DMS153 (cell line): Measurements from ENCODE around the gene LIN28B.
"Not testable (repeated sequence)": the region's sequence is repeated elsewhere in the genome, so short reads cannot be mapped to it uniquely, and the experiment has no call there.

Experiments
- DNase-seq: peaks from one replicate; lab custom pipeline; 2025; lab: John Stamatoyannopoulos, UW

LIN28B gene

DNA sequence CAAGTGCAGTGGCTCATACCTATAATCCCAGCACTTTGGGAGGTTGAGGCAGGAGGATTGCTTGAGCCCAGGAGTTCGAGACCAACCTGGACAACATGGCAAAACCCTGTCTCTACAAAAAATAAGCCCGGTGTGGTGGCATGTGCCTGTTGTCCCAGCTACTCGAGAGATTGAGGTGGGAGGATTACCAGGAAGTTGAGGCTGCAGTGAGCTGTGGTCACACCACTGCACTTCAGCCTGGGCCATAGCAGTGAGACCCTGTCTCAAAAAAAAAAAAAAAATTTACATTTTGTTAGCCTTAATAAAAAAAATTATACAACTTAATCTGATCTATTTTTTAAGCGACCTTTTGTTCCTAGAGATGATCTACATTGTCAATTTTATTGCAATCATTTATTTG lies 56.6 kb downstream of the LIN28B start:
- not testable (repeated sequence) for DNase-seq

DNA sequence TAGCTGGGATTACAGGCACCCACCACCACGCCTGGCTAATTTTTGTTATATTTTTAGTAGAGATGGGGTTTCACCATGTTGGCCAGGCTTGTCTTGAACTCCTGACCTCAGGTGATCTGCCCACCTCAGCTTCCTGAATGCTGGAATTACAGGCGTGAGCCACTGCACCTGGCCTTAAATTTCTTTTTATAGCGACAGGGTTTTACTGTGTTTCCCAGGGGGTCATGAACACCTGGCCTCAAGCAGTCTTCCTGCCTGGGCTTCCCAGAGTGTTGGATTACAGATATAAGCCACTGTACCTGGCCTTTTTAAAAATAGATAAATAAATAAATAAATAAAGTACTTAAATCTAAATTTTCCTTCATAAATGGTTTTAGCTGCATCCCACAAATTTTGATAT lies 57.5 kb downstream of the LIN28B start:
- DNase-seq: no peak

DNA sequence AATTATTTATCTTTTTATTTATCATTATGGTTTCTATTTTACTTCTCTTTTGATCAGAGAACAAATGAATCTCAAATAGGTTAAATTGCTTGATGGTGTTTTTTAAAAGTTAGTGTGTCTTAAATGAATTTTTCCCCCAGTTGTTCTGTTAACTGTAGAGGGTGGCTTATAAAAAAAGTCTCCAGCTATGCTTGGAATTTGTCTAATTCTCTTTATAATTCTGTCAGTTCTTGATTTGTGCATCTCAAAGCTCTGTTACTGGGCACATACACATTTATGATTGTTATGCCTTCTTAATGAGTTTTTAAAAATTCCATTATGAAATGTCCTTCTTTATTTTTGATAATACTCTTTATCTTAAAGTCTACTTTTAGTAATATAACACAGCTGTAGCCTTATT lies 58.0 kb downstream of the LIN28B start:
- DNase-seq: no peak

DNA sequence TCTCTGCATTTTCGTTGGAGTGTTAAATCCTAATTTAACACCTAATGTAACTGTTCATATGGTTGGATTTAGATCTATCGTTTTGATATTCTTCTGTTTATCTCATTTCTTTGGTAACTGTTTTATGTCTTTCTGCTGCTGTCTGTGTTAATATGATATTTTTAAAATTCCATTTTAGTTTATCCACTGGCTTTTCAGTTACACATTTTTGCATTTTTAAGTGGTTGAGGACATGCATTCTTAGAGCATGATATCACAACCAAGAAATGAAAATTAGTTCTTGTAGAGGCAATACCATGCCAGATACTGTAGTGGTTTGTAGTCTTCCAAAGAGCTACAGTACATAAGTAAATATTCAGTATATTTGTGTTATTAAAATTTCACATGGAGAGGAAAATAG lies 58.6 kb downstream of the LIN28B start:
- no peak for DNase-seq

DNA sequence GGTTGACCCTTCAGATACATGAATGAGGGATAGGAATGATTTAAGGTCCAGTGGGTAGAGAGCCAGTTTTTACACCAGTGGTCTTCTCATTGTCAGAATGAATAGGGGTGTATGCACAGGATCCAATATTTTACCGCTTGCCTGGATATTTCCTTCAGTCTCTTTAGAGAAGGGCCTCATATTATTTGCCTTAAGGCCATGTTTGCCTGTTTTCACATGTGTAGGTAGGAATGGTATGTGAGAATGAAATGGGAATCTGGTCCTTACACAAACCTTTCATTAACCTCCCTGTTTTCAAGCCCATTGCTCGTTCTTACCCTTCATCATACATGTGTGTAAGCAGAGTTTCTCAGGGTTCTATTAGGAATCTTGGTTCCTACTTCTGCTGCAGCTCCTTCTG lies 62.4 kb downstream of the LIN28B start:
- DNase-seq: no peak

DNA sequence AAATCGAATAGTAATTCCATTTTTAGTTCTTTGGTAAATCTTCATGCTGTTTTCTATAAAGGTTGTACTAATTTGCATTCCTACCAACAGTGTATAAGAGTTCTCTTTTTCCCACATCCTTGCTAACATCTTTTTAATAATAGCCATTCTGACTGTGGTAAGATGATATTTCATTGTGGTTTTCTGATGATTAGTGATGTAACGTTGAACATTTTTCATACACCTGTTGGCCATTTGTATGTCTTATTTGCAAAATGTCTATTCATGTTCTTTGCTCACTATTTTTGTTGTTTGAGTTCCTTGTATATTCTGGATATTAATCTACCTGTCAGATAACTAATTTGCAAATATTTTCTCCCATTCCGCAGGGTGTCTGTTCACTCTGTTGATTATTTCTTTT lies 64.5 kb downstream of the LIN28B start:
- DNase-seq: no peak

DNA sequence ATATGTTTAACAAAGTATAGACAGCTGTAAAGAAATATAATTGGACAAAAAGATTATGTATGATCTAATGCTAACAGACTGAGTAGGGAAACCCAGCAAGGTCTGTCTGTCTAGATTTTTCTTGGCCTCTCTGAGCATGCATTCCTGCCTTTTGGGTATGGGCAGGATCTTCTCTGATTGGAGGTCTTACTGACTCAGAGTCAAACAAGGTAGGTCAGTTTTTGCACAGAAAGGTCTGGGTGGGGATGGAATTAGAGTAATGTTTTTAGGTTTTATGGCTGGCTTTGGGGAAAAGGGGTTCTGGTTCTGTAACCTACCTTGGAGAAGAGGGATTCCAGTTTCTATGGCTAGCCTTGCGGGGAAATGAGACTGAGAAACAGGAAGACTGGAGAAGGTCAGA lies 65.5 kb downstream of the LIN28B start:
- no peak for DNase-seq

DNA sequence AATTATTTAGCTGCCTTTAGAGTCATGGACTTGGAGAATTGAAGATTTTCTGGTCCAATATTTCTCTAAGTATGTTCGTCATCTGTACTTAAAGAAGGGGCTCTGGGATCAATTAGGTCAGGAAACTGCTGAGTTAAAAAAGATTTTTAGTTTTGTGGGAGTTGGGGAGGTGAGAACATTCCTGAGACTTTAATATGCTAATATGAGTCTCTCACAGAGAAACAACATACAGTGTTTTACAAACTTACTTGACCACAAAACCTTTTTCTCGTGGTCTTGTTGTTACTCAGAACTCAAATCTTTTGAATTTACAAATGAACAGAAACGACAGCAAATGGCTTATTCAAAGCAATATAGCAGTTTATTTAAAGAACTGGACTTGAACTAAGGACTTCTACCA lies 67.9 kb downstream of the LIN28B start:
- no peak for DNase-seq

DNA sequence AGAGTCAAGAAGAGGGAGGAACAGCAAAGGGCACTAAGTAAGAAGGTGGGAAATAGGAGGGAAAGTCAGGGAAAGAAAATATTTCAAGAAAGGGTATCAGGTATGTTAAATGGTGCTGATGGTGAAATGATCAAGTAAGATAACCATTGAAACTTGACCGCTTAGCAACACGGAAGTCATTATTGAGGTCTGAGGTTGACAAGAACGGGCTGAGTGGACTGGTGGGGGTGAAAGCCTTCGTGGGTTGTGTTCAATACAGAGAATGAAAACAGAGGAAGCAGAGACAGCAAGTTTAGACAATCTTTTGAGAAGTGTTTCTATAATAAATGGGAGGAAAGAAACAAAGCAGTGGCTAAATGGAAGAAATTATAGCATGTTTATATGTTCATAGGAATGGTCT lies 72.0 kb downstream of the LIN28B start:
- DNase-seq: no peak

DNA sequence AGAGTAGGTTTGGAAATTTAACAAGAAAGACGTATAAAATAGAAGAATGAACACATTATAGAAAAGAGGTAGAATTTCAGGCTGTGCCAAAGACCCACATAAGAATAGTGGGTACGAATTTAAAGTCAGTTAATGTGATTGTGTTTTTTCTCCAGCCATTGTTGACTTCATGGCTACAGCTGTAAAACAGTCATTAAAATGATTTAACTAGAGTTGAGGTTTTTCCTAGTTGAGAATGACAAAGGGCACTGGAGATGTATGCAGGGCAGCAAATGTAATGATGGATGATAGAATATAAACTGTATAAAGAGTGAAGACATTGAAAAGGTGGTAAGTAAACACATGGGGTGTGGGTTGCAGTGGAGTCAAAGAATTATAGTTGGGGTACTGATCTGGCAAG lies 72.7 kb downstream of the LIN28B start:
- DNase-seq: no peak

DNA sequence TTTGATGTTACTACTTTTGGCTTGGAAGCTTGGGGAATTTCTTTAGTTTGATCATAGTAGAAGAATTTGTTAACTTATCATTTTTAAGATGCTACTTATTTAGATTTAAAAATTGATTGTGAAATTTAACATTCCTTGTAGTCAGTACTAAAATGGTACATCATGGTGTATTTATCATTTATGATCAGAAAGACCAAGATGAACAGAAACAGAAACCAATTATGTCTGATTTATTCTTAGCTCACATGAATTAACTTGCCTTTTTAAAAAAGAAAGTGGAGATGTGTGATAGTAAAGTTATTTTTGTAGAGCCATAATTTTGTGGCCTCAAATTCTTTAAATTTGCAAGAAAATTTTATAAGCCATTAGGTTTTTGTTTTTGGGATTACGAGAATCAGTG lies 77.6 kb downstream of the LIN28B start:
- DNase-seq: no peak

DNA sequence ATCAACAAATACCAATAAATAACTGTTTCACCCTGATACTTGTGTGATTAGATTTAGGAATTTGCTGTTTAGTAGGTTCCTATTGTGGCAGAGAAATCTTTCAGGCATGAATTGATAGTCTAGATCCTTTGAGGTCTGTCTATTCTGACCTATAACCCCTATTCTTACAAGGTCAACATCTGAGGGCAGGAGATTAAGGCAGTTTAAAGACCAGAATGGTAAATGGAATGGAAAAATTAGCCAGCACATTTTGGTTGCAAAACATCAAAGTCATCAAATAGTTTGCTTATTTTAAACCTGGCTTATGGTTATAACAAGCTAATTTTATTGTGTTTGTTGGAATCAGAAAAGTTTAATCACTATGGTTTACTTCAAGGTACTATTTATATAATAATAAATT lies 78.4 kb downstream of the LIN28B start:
- DNase-seq: no peak

DNA sequence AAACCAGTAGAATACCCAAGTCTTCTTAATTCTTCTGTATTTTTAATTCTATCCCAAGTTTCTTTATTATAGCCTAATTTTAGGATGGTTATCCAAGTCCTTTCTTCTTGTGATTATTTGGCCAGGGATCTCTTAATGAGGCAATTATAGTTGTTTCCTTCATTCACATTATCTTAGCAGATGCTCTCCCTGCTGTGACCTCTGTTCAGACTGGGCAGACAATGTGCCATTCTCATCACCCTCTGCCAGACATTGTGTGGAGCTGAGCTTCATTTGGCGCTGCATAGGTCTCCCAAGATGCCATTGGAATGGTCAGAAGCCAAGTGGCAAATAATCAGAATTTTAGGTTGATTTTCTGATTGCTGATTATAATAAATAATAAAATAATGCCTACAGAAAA lies 79.4 kb downstream of the LIN28B start:
- no peak for DNase-seq

DNA sequence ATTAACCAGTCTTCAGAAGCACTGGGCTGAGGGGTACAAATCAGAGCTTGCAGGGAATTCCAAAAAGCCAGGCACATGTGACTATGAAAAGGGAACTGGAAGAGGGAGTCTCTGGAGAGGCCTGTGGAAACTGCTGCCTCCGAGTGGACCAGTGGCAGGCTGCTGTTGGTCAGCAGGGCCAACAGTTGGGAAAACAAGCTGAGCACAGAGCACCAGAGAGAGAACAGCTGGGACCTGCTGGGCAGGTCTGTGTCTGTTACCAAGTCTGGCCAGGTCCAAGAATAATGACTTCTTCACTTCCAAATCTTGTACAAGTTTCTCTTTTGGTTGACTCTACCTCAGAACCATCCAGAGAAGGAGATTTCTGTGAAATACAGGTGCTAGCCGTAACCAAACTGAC lies 81.4 kb downstream of the LIN28B start:
- no peak for DNase-seq

DNA sequence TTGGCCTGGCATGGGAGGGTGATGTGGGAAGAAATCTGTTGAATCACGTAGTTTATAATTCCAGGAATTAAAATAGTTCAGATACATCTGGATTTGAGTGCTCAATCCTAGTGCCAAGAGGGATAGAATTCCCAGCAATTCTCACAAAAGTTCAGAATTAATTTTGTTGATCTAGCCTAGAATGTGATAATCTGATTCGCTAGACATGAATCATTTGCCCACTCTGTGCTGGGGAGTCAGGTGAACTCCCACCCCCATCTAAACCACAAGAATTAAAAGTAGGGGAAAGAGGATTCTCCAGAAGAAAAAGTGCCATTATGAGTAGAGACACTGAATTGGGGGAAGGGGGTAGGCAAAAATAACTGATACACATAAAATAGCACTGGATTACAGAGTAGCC lies 85.0 kb downstream of the LIN28B start:
- no peak for DNase-seq

DNA sequence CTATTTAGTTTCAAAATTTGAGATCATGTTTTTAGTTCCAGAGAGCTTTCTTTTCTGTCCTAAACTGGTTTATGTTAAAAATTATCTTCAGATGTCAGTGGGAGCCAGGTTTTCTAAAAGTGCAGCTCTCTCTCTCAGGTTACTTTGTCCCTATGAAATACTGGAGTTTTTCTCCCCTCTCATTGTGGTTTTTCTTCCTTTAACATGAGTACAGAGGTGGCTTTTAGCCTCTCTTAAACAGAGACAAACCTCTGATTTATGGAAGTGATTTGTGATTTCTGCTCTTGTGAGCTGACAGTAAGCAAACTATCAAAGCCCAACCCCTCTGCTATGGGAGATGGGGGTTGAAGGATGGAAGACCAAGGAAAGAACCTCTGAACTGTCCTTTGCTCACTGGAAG lies 85.7 kb downstream of the LIN28B start:
- DNase-seq: no peak

DNA sequence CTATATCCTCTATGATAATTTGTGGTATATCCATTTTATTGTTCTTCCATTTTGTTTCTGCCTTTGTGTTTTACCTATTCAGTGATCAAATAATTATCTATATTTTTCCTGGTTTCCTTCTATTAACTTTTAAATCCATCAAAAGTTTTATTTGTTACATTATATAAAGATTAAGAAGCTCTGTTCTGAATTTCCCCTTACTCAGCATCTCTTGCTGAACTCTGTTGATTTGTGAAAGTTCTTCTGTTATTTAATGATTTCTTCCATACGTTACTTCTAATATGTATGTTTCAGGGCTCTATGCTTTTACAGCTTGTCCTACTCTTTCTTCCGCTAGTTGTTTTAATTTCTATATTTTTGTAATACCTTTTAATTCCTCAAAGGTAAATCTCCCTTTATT lies 87.1 kb downstream of the LIN28B start:
- no peak for DNase-seq

DNA sequence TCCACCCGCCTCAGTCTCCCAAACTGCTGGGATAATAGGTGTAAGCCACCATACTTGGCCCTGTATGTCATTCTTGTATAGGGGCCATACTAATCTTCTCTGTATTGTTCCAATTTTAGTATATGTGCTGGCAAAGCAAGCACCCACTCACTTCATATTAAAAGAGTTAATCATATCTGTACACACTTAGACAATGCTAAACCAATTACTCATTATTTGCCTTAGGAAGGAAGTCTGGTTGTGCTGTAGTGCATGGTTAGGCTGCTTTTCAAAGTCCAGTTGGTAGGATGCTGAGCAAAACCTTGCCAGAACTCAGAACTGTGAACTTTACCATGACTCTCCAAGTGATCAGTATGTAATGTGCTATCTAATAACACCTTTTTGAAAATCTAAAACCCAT lies 88.6 kb downstream of the LIN28B start:
- DNase-seq: no peak

DNA sequence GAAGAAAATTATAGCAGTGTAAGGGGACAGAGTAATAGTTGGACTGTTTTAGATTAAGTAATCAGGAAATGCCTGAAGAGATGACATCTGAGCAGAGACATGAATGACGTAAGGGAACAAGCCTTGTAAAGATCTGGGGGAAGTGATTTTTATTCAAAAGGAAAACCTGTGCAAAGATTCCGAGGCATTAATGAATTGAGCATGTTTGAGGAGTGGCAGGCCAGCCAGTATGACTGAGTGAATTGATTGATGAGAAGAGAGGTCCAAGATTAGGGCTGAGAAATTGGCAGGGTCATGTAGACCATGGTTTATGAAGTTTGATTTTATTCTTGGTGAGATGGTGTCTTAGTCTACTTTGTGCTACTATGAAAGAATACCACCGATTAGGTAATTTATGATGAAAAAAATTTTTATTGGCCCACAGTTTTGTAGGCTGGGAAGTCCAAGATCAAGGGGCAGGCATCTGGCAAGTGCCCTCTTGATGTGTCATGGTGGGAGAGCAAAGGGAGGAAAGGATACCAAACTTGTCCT lies 95.1 kb downstream of the LIN28B start:
- no peak for DNase-seq

DNA sequence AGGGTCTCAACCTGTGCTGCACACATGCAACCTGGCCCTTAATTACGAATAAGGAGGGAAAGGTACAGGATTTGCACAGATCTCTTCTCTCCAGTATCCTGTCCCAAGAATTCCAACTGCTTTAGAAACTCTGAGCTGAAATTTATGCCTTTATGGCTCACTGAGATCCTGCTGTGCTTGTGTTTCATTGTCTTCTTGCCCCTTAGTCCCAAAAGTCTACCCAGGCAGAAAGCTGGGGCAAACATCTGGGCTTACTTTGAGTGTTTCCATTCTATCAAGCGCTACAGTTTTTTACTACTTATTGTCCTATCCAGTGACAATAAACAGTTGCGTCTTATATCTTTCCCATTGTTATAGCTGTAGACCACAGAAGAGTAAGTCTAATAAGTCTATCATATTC lies 99.7 kb downstream of the LIN28B start:
- DNase-seq: no peak

DNA sequence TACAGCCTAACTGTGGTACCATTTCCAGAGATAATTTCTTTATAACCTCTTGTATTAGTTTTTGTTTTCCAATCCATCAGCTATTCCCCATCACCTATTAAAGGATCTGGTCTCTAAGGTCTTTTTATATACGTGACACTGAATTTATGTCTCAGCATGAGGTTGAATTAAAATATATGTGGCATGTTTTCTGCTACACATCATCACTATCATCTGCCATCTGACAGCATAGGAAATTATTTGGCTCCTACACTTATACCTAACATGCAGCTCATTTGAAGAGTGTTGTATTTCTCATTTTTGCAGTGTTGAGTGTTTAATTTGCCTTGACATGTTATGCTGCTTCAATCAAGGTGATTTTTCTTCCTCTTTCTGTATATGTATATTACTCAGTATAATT lies 100.3 kb downstream of the LIN28B start:
- DNase-seq: no peak

DNA sequence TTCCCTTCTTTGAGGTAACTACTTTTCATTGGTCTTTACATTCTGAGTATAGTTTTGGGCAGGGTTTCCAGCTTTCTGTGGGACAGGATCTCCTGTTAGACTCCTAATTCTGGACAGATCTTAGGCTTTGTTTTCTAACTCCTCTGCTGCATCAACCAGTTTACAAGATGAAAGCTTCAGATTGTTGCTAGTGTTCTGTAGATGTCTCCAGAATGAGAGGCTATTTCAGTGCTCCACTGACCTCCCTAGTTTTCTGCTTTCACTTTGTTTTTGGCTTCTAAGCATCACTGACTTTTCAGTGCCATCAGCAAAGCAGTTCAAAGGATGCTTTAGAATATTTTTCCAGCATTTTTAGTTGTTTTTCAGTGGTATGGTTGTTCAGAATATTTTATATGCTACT lies 101.4 kb downstream of the LIN28B start:
- no peak for DNase-seq

DNA sequence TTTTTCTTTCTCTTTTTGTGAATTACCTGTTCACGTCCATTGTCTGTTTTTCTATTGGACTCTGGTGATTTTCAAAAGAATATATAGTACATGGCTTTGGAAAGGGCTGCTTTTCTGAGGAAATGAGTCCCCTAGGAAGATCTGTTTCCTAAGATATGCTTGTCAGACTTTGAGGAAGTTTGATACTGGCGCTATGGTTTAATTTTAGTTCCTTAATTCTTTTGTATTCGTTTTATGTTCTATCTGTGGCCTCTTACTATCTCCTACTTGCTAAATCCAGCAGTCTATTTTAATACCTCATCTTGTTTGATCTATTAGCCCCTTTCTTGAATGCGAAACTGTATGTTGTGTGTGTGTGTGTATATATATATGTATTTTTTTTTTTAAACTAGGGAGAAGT lies 101.9 kb downstream of the LIN28B start:
- DNase-seq: no peak

DNA sequence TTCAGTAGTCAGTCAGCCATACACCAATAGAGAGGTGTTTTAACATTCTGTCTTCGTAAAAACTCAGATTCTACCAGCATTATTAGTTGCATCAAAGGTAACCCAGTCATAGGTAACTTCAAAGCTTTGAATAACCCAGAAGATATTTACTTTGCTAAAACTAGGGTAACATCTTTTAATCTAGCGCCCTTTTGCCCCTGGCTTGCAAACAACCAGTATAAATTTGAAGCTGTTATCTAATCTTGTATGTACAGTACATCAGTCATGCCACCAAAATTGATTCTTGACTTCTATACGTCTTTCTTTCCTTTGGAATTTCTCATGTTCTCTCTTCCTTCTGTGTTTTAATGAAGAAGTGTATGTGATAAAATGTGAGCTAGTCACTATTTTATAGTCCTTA lies 109.3 kb downstream of the LIN28B start:
- no peak for DNase-seq

DNA sequence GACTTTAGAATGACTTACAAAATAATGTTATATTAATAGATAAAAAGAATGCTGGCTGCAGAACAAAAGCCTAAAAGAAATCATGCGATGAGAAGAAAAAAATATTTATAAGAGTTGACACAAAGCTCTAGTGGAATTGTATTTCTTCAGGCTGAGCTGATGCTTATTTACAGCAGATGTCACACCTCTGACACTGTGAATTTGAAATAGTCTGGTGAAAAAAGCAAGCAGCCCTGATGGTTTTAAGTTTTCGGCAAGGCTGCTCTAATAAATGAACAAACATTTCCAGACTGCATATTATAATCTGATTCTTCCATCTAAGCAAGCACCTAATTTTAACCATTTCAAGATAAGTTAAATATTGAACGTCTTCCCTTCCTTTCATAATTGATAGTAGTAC lies 109.9 kb downstream of the LIN28B start:
- DNase-seq: no peak
